K562 (cell line): ENCODE results near the gene TMEM184B. TPM values are rescaled to one million over a fixed set of nuclear protein-coding genes. Genes with fewer than 3 reads are reported as not detected.
A peak's percentile ranks its signal among the peaks of the same experiment; 100 is the strongest.

ENCODE experiments used
- BACH1 ChIP-seq: fragments of 200-800 bp; sonication (Bioruptor generic); IDR thresholded peaks from 2 replicates; pipeline ENCODE4 v1.6.1; 2016; ENCODE audit warnings: missing genetic modification characterization, missing compliant biosample characterization
- HMGN3 ChIP-seq: IDR thresholded peaks from 2 replicates; pipeline ENCODE4 v1.6.1; 2011; ENCODE audit warnings: borderline replicate concordance, low read depth, mild to moderate bottlenecking, mixed read lengths, low read length; ENCODE audit not compliant: insufficient read length; ENCODE audit errors: extremely low read depth
- MAFF ChIP-seq: IDR thresholded peaks from 2 replicates; pipeline ENCODE4 v1.6.1; 2012; ENCODE audit warnings: low read length, improper control_type of control experiment
- MECOM ChIP-seq: fragments of 250-450 bp; sonication (Bioruptor Pico); IDR thresholded peaks from 2 replicates; pipeline ENCODE4 v1.8.0; 2022; ENCODE audit warnings: inconsistent platforms
- NFE2L1 ChIP-seq: fragments of 450-650 bp; IDR thresholded peaks from 2 replicates; pipeline ENCODE4 v1.6.1; 2016; ENCODE audit warnings: missing genetic modification characterization, low read depth, mild to moderate bottlenecking, missing compliant biosample characterization, moderate library complexity, borderline replicate concordance
- NFXL1 ChIP-seq: fragments of 450-650 bp; formaldehyde crosslinking; IDR thresholded peaks from 2 replicates; pipeline ENCODE4 v1.4.0; 2021; ENCODE audit warnings: mild to moderate bottlenecking
- PHF20 ChIP-seq: fragments of 450-650 bp; IDR thresholded peaks from 2 replicates; pipeline ENCODE4 v1.6.1; 2018; ENCODE audit not compliant: partially characterized antibody
- POLR2B ChIP-seq: fragments of 450-650 bp; IDR thresholded peaks from 2 replicates; pipeline ENCODE4 v1.6.1; 2018; ENCODE audit warnings: low read depth; ENCODE audit not compliant: partially characterized antibody
- SMARCE1 ChIP-seq: fragments of 450-650 bp; IDR thresholded peaks from 2 replicates; pipeline ENCODE4 v1.7.1; 2016; ENCODE audit warnings: mild to moderate bottlenecking
- SRSF9 ChIP-seq: fragments of 200-400 bp; formaldehyde crosslinking; IDR thresholded peaks from 2 replicates; pipeline ENCODE4 v1.6.1; 2017; ENCODE audit warnings: low read depth, low read length, borderline replicate concordance
- STAG1 ChIP-seq: sonication (generic); formaldehyde crosslinking; IDR thresholded peaks from 2 replicates; pipeline ENCODE4 v1.5.0; 2020; ENCODE audit warnings: missing genetic modification reagents, borderline replicate concordance
- SUPT5H ChIP-seq: fragments of 450-650 bp; IDR thresholded peaks from 2 replicates; pipeline ENCODE4 v1.6.1; 2016
- TAF7 ChIP-seq: fragments of 450-650 bp; IDR thresholded peaks from 2 replicates; pipeline ENCODE4 v1.6.1; 2016; ENCODE audit warnings: missing genetic modification characterization, missing compliant biosample characterization
- XRCC4 ChIP-seq: IDR thresholded peaks from one replicate; pipeline ENCODE4 v1.6.1; 2011; ENCODE audit not compliant: insufficient read depth, insufficient read length; ENCODE audit errors: extremely low read depth
- ZBED1 ChIP-seq: IDR thresholded peaks from 2 replicates; pipeline ENCODE4 v1.6.1; 2014
- ZKSCAN8 ChIP-seq: fragments of 200-800 bp; sonication (Bioruptor generic); IDR thresholded peaks from 2 replicates; pipeline ENCODE4 v1.6.1; 2016; ENCODE audit warnings: missing genetic modification characterization, missing compliant biosample characterization
- ZNF24 ChIP-seq: fragments of 450-650 bp; IDR thresholded peaks from 2 replicates; pipeline ENCODE4 v1.6.1; 2016
- ZNF263 ChIP-seq: sonication (generic); formaldehyde crosslinking; IDR thresholded peaks from 2 replicates; pipeline ENCODE4 v1.8.0; 2022; ENCODE audit warnings: mild to moderate bottlenecking, missing genetic modification reagents, borderline replicate concordance
- ZNF57 ChIP-seq: fragments of 450-650 bp; formaldehyde crosslinking; IDR thresholded peaks from 2 replicates; pipeline ENCODE4 v1.4.0; 2020; ENCODE audit warnings: mild to moderate bottlenecking, moderate library complexity
- ZNF695 ChIP-seq: fragments of 450-650 bp; formaldehyde crosslinking; IDR thresholded peaks from 2 replicates; pipeline ENCODE4 v1.4.0; 2020; ENCODE audit warnings: mild to moderate bottlenecking, moderate library complexity
- ZNF75A ChIP-seq: fragments of 450-650 bp; formaldehyde crosslinking; IDR thresholded peaks from 2 replicates; pipeline ENCODE4 v1.4.0; 2020; ENCODE audit warnings: mild to moderate bottlenecking
- polyA plus RNA-seq, 8 experiments: library from polyadenylated mRNA; depleted of rRNA in 4 of 8; stranded (reverse) in 5 of 8; unstranded in 3 of 8; fragments of >200 nt; fragmentation: Nextera tagmentation in 2 of 8; fragmentation: Illumina TruSeq in 1 of 8; extraction: Ambion mirVana in 2 of 8; extraction: Trizol in 1 of 8; gene quantifications; 2 replicates each; pipeline versions ENCODE4 v1.2.1 to v1.2.3, GENCODE V29; 2011 to 2014; ENCODE audit warnings: inconsistent platforms in 1 of 8, missing spikeins in 1 of 8
- total RNA-seq, 7 experiments: library from RNA; depleted of rRNA in 6 of 7; stranded (reverse); fragments of >200 nt in 6 of 7; fragmentation: Illumina TruSeq in 2 of 7; extraction: Trizol in 2 of 7; gene quantifications; 2 replicates each; pipeline versions ENCODE4 v1.2.1 to v1.2.3, GENCODE V29; 2011 to 2021; ENCODE audit warnings: low replicate concordance in 1 of 7
- TF ChIP-seq, protein P1 (sequence below): IDR thresholded peaks from 2 replicates; pipeline ENCODE4 v1.6.1; 2011; ENCODE audit not compliant: insufficient read length; ENCODE audit errors: extremely low read depth
- TF ChIP-seq, protein P2 (sequence below): fragments of 250-450 bp; sonication (Bioruptor Pico); IDR thresholded peaks from 2 replicates; pipeline ENCODE4 v1.8.0; 2022; ENCODE audit warnings: inconsistent platforms, mild to moderate bottlenecking, moderate library complexity, borderline replicate concordance
- TF ChIP-seq, protein P3 (sequence below): fragments of 250-450 bp; sonication (Bioruptor Pico); IDR thresholded peaks from 2 replicates; pipeline ENCODE4 v1.8.0; 2021; ENCODE audit warnings: moderate library complexity, mild to moderate bottlenecking, inconsistent platforms
- TF ChIP-seq, protein P4 (sequence below), 3 experiments: fragments of 200-800 bp in 1 of 3; sonication (Bioruptor generic) in 1 of 3; sonication (generic) in 1 of 3; formaldehyde crosslinking in 1 of 3; IDR thresholded peaks; 2 replicates each; pipeline versions ENCODE4 v1.6.1 to v1.8.0; 2016 to 2022; ENCODE audit warnings: mild to moderate bottlenecking in 2 of 3, missing compliant biosample characterization in 2 of 3, missing genetic modification characterization in 2 of 3, missing genetic modification reagents in 1 of 3

TMEM184B gene
- total and polyA plus RNA-seq, 9 of the 15 experiments (the other 6 are each of a cell fraction or from before 2014, with no cell fraction given) = 0.31 to 25.1 (median 6.2) TPM

DNA sequence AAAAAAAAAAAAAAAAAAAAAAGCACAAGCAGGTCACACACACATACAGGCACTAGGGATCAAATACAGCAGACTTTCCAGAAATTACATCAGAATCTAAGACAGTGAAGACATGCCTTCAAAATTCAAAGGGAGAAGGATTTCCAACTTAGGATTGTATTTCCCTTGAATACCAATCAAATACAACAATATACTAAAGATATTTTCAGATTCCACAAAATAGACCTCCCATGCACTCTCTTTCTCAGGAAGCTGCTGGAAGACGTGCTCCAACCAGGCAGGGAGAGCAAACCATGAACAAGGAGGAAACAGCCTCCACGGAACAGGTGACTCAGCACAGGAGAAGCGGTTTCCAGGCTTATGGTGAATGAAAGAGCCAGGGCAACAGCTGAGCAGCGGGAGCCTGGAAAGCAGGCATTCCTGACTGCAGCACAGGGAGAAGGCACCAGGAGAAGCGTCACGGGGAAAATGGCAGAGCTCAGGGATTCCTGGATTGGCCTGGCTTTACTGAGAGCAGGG, 32.0 kb downstream of the TMEM184B start (continued):
- TF ChIP-seq XRCC4 (no peak), ZNF57 (CRISPR knock-in tag) (no peak), NFXL1 (CRISPR knock-in tag) (0 out of 2 replicates have a peak, but pooled peaks have one; percentile 10), TAF7 (tag) (peak; percentile 62; the same call in 1 of the 2 replicates), STAG1 (CRISPR knock-in tag) (no peak), PHF20 (no peak), HMGN3 (no peak), ZNF695 (CRISPR knock-in tag) (no peak), POLR2B (no peak), ZKSCAN8 (no peak), SRSF9 (no peak), ZNF24 (no peak), MAFF (peak; percentile 30; the same call in 1 of the 2 replicates), ZNF263 (CRISPR knock-in tag) (no peak), SMARCE1 (peak; percentile 39; the same call in 1 of the 2 replicates), MECOM (CRISPR knock-in tag) (no peak), ZBED1 (no peak), NFE2L1 (tag) (no peak), ZNF75A (no peak), SUPT5H (no peak), BACH1 (peak; percentile 87)
- TF ChIP-seq, protein P1, sequence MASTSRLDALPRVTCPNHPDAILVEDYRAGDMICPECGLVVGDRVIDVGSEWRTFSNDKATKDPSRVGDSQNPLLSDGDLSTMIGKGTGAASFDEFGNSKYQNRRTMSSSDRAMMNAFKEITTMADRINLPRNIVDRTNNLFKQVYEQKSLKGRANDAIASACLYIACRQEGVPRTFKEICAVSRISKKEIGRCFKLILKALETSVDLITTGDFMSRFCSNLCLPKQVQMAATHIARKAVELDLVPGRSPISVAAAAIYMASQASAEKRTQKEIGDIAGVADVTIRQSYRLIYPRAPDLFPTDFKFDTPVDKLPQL = no peak
- TF ChIP-seq, protein P2, sequence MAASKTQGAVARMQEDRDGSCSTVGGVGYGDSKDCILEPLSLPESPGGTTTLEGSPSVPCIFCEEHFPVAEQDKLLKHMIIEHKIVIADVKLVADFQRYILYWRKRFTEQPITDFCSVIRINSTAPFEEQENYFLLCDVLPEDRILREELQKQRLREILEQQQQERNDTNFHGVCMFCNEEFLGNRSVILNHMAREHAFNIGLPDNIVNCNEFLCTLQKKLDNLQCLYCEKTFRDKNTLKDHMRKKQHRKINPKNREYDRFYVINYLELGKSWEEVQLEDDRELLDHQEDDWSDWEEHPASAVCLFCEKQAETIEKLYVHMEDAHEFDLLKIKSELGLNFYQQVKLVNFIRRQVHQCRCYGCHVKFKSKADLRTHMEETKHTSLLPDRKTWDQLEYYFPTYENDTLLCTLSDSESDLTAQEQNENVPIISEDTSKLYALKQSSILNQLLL (CRISPR knock-in tag) = no peak
- TF ChIP-seq, protein P3, sequence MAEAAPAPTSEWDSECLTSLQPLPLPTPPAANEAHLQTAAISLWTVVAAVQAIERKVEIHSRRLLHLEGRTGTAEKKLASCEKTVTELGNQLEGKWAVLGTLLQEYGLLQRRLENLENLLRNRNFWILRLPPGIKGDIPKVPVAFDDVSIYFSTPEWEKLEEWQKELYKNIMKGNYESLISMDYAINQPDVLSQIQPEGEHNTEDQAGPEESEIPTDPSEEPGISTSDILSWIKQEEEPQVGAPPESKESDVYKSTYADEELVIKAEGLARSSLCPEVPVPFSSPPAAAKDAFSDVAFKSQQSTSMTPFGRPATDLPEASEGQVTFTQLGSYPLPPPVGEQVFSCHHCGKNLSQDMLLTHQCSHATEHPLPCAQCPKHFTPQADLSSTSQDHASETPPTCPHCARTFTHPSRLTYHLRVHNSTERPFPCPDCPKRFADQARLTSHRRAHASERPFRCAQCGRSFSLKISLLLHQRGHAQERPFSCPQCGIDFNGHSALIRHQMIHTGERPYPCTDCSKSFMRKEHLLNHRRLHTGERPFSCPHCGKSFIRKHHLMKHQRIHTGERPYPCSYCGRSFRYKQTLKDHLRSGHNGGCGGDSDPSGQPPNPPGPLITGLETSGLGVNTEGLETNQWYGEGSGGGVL (CRISPR knock-in tag) = no peak
- TF ChIP-seq, protein P4, sequence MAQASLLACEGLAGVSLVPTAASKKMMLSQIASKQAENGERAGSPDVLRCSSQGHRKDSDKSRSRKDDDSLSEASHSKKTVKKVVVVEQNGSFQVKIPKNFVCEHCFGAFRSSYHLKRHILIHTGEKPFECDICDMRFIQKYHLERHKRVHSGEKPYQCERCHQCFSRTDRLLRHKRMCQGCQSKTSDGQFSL (CRISPR knock-in tag; IDR thresholded peaks at IDR 0.05) = no peak
- TF ChIP-seq, protein P4 (tag; IDR thresholded peaks at IDR 0.05) = no peak
